Muscle of leg (tissue), 11 donors: ENCODE measurements around the gene SUGCT. TPM values are rescaled to one million over a fixed set of nuclear protein-coding genes. Genes with fewer than 3 reads are reported as not detected.
A peak's percentile ranks its signal among the peaks of the same experiment; 100 is the strongest.

Experiments
- DNase-seq: peaks from one replicate; pipeline ENCODE4 v3.0.0; 2013
- H3K27ac ChIP-seq: one replicate; pipeline ENCODE4 v1.5.1; 2013; ENCODE audit warnings: mild to moderate bottlenecking, low read length, control low read depth
- H3K27me3 ChIP-seq: one replicate; pipeline ENCODE4 v1.6.1; 2013; ENCODE audit warnings: low read length; ENCODE audit not compliant: control insufficient read depth, insufficient read depth
- H3K36me3 ChIP-seq: one replicate; pipeline ENCODE4 v1.6.1; 2013; ENCODE audit warnings: low read length; ENCODE audit not compliant: control insufficient read depth, insufficient read depth
- H3K4me1 ChIP-seq: one replicate; pipeline ENCODE4 v1.6.1; 2013; ENCODE audit warnings: low read length; ENCODE audit not compliant: control insufficient read depth, insufficient read depth
- H3K4me3 ChIP-seq: one replicate; pipeline ENCODE4 v1.5.1; 2013; ENCODE audit warnings: low read length, control low read depth
- H3K9me3 ChIP-seq: replicated peaks from 2 replicates; pipeline ENCODE4 v1.6.1; 2013; ENCODE audit warnings: low read depth, low read length; ENCODE audit not compliant: control insufficient read depth
- WGBS: methylation state at CpG from one replicate; pipeline ENCODE4 v1.1.5; 2013; ENCODE audit warnings: missing lambda C conversion rate; ENCODE audit not compliant: insufficient coverage; 5-methylcytosine and 5-hydroxymethylcytosine counted together
- polyA plus RNA-seq, 8 donors: library from polyadenylated mRNA; unstranded; fragments of 120-200 nt; gene quantifications; one replicate each; pipeline versions ENCODE4 v1.2.1 to v1.2.3, GENCODE V29; 2013; ENCODE audit warnings: inconsistent platforms in 1 of 8, low replicate concordance in 1 of 8; ENCODE audit not compliant: insufficient read length in 8 of 8, insufficient read depth in 1 of 8
- total RNA-seq: library from RNA; stranded (reverse); fragments of 120-200 nt; gene quantifications from one replicate; pipeline ENCODE4 v1.2.4, GENCODE V29; 2013

The SUGCT gene
- total and polyA plus RNA-seq, 9 donors: 1.7 to 6.1 (median 3.3) TPM

GRCh38 chr7:40786909-40787308, 652.1 kb downstream of the SUGCT start:
- Histone ChIP-seq H3K27me3 (no peaks in the 10 kb centered on the region), H3K4me1 (no peaks in the 10 kb centered on the region), H3K27ac (no peak overlapping the region), H3K36me3 (no peaks in the 10 kb centered on the region), H3K9me3 (no peaks in the 10 kb centered on the region), H3K4me3 (no peak overlapping the region)
- WGBS: no CpG with 5 or more reads among the region's 1 CpG
- no peak for DNase-seq

- Histone ChIP-seq H3K27me3 (no peaks in the 10 kb centered on the region), H3K4me1 (no peaks in the 10 kb centered on the region), H3K27ac (no peak overlapping the region), H3K9me3 (no peaks in the 10 kb centered on the region), H3K36me3 (no peaks in the 10 kb centered on the region), H3K4me3 (no peak overlapping the region)
- no CpG with 5 or more reads among the region's 3 CpGs for WGBS
- DNase-seq: no peak
Observed at GRCh38 chr7:40793132-40793531, 658.3 kb downstream of the SUGCT start.

- Histone ChIP-seq H3K27me3 (no peaks in the 10 kb centered on the region), H3K27ac (no peak overlapping the region), H3K36me3 (no peaks in the 10 kb centered on the region), H3K4me3 (no peak overlapping the region), H3K4me1 (no peaks in the 10 kb centered on the region), H3K9me3 (no peaks in the 10 kb centered on the region)
- DNase-seq: peak; percentile 61
- WGBS: no CpG with 5 or more reads among the region's 1 CpG
Observed at GRCh38 chr7:40795607-40796006, 660.8 kb downstream of the SUGCT start.

GRCh38 chr7:40796723-40797122, 661.9 kb downstream of the SUGCT start:
- H3K27me3 ChIP-seq: no peaks in the 10 kb centered on the region
- no peak for DNase-seq
- WGBS: 64% methylated on average over 1 of the region's 1 CpG
- H3K4me3 ChIP-seq: no peak overlapping the region
- H3K36me3 ChIP-seq: no peaks in the 10 kb centered on the region
- no peaks in the 10 kb centered on the region for H3K9me3 ChIP-seq
- H3K4me1 ChIP-seq: no peaks in the 10 kb centered on the region
- H3K27ac ChIP-seq: no peak overlapping the region

GRCh38 chr7:40798613-40799012, 663.8 kb downstream of the SUGCT start:
- Histone ChIP-seq H3K27ac (no peak overlapping the region), H3K27me3 (no peaks in the 10 kb centered on the region), H3K4me3 (no peak overlapping the region), H3K4me1 (no peaks in the 10 kb centered on the region), H3K36me3 (no peaks in the 10 kb centered on the region), H3K9me3 (no peaks in the 10 kb centered on the region)
- no peak for DNase-seq
- 89% methylated on average over 1 of the region's 2 CpGs for WGBS

GRCh38 chr7:40799493-40800403, 664.9 kb downstream of the SUGCT start:
- Histone ChIP-seq H3K27me3 (no peaks in the 10 kb centered on the region), H3K27ac (no peak overlapping the region), H3K36me3 (no peaks in the 10 kb centered on the region), H3K4me3 (no peak overlapping the region), H3K9me3 (no peaks in the 10 kb centered on the region), H3K4me1 (no peaks in the 10 kb centered on the region)
- WGBS: 0% methylated on average over 2 of the region's 8 CpGs
- peak; percentile 12 for DNase-seq

- Histone ChIP-seq H3K27me3 (no peaks in the 10 kb centered on the region), H3K27ac (no peak overlapping the region)
- DNase-seq: no peak
Observed at GRCh38 chr7:40800771-40801170, 666.0 kb downstream of the SUGCT start.

GRCh38 chr7:40802497-40802896, 667.7 kb downstream of the SUGCT start:
- H3K4me1 ChIP-seq: no peaks in the 10 kb centered on the region
- no peak overlapping the region for H3K27ac ChIP-seq
- no peaks in the 10 kb centered on the region for H3K27me3 ChIP-seq
- H3K9me3 ChIP-seq: no peaks in the 10 kb centered on the region
- DNase-seq: no peak
- whole genome bisulfite sequencing: no CpG with 5 or more reads among the region's 3 CpGs
- H3K36me3 ChIP-seq: no peaks in the 10 kb centered on the region
- no peak overlapping the region for H3K4me3 ChIP-seq

More at GRCh38 chr7:40800771-40801170, 666.0 kb downstream of the SUGCT start:
- no peaks in the 10 kb centered on the region for H3K36me3 ChIP-seq
- H3K4me1 ChIP-seq: no peaks in the 10 kb centered on the region
- no peaks in the 10 kb centered on the region for H3K9me3 ChIP-seq
- H3K4me3 ChIP-seq: no peak overlapping the region

- no peaks in the 10 kb centered on the region for H3K4me1 ChIP-seq
- DNase-seq: no peak
- H3K27ac ChIP-seq: no peak overlapping the region
- no peaks in the 10 kb centered on the region for H3K36me3 ChIP-seq
- no peaks in the 10 kb centered on the region for H3K9me3 ChIP-seq
- H3K4me3 ChIP-seq: no peak overlapping the region
- no CpG with 5 or more reads among the region's 6 CpGs for WGBS
- H3K27me3 ChIP-seq: no peaks in the 10 kb centered on the region
Observed at GRCh38 chr7:40804477-40805215, 669.8 kb downstream of the SUGCT start.

GRCh38 chr7:40805361-40805760, 670.6 kb downstream of the SUGCT start:
- no peaks in the 10 kb centered on the region for H3K27me3 ChIP-seq
- no peak for DNase-seq

More at GRCh38 chr7:40805361-40805760, 670.6 kb downstream of the SUGCT start:
- no peaks in the 10 kb centered on the region for H3K4me1 ChIP-seq
- no peaks in the 10 kb centered on the region for H3K36me3 ChIP-seq
- no peak overlapping the region for H3K4me3 ChIP-seq
- no peaks in the 10 kb centered on the region for H3K9me3 ChIP-seq
- H3K27ac ChIP-seq: no peak overlapping the region
